IMR-90 (cell line): ENCODE data around the gene SURF4. TPM values are rescaled to one million over a fixed set of nuclear protein-coding genes. Genes with fewer than 3 reads are reported as not detected.

ENCODE experiments used
- ATAC-seq: fragments of 200-7000 bp; cut with Tn5 transposase; 2 replicates; pipeline ENCODE4 v1.9.1; 2020; ENCODE audit warnings: low read depth, mild to moderate bottlenecking, moderate library complexity
- BruUV-seq: library from RNA; stranded (reverse); fragments of 400-500 nt; replicated peaks from 2 replicates; lab custom pipeline; 2021; lab: Mats Ljungman, UMichigan
- CTCF ChIA-PET: fragments of 300-600 bp; formaldehyde crosslinking; extraction: SDS; loops from one replicate; lab custom pipeline; 2021; ENCODE audit warnings: antibody characterized with exemption; lab: Yijun Ruan, JAX
- POLR2A ChIA-PET: fragments of 300-600 bp; sonication (Branson Sonifier 250); formaldehyde crosslinking; loops from one replicate; lab custom pipeline; 2022; ENCODE audit warnings: antibody characterized with exemption; ENCODE audit not compliant: unreplicated experiment; lab: Charles Lee
- DNase-seq: peaks from one replicate; pipeline ENCODE4 v3.0.0; 2013
- H2AFZ ChIP-seq: replicated peaks from 2 replicates; pipeline ENCODE3; 2013; ENCODE audit warnings: low read length, mild to moderate bottlenecking; ENCODE audit not compliant: poor library complexity
- H2AK5ac ChIP-seq: 2 replicates; pipeline ENCODE4 v1.6.1; 2013; ENCODE audit warnings: low read depth, low read length, inconsistent platforms
- H2AK9ac ChIP-seq: replicated peaks from 2 replicates; pipeline ENCODE3; 2013; ENCODE audit warnings: mild to moderate bottlenecking, low read depth, low read length, moderate library complexity; ENCODE audit not compliant: poor library complexity
- H2BK120ac ChIP-seq: 2 replicates; pipeline ENCODE4 v1.6.1; 2013; ENCODE audit warnings: low read depth, low read length, inconsistent platforms
- H2BK15ac ChIP-seq: 3 replicates; pipeline ENCODE4 v1.6.1; 2013; ENCODE audit warnings: low read depth, low read length, inconsistent platforms
- H2BK20ac ChIP-seq: 2 replicates; pipeline ENCODE4 v1.6.1; 2013; ENCODE audit warnings: low read depth, mild to moderate bottlenecking, inconsistent platforms, low read length, moderate library complexity
- H2BK5ac ChIP-seq: 2 replicates; pipeline ENCODE4 v1.6.1; 2013; ENCODE audit warnings: mild to moderate bottlenecking, low read depth, low read length, inconsistent platforms; ENCODE audit not compliant: poor library complexity, severe bottlenecking
- H3K14ac ChIP-seq: replicated peaks from 2 replicates; pipeline ENCODE4 v1.6.1; 2013; ENCODE audit warnings: low read depth, low read length, inconsistent platforms
- H3K18ac ChIP-seq: 2 replicates; pipeline ENCODE4 v1.6.1; 2013; ENCODE audit warnings: low read depth, low read length, control low read depth
- H3K23ac ChIP-seq: 2 replicates; pipeline ENCODE4 v1.6.1; 2013; ENCODE audit warnings: low read depth, low read length, inconsistent platforms
- H3K27ac ChIP-seq: 2 replicates; pipeline ENCODE4 v1.5.1; 2013; ENCODE audit warnings: mild to moderate bottlenecking, control low read depth, low read length; ENCODE audit not compliant: insufficient read depth
- H3K27me3 ChIP-seq: 2 replicates; pipeline ENCODE4 v1.6.1; 2013; ENCODE audit warnings: low read length; ENCODE audit not compliant: control insufficient read depth, insufficient read depth
- H3K36me3 ChIP-seq: 2 replicates; pipeline ENCODE4 v1.6.1; 2013; ENCODE audit warnings: low read length, mixed read lengths; ENCODE audit not compliant: control insufficient read depth, insufficient read depth
- H3K4ac ChIP-seq: 2 replicates; pipeline ENCODE4 v1.6.1; 2013; ENCODE audit warnings: low read depth, low read length, inconsistent platforms
- H3K4me1 ChIP-seq: 2 replicates; pipeline ENCODE4 v1.6.1; 2013; ENCODE audit warnings: low read length, mixed read lengths; ENCODE audit not compliant: control insufficient read depth, insufficient read depth
- H3K4me2 ChIP-seq: 2 replicates; pipeline ENCODE4 v1.6.1; 2013; ENCODE audit warnings: low read depth, mild to moderate bottlenecking, control low read depth, low read length, moderate library complexity
- H3K4me3 ChIP-seq: 2 replicates; pipeline ENCODE4 v1.5.1; 2013; ENCODE audit warnings: low read depth, mild to moderate bottlenecking, control low read depth, low read length, moderate library complexity; ENCODE audit not compliant: insufficient read depth
- H3K56ac ChIP-seq: 2 replicates; pipeline ENCODE4 v1.6.1; 2013; ENCODE audit warnings: low read length, inconsistent platforms; ENCODE audit not compliant: insufficient read depth; ENCODE audit errors: extremely low read depth
- H3K79me1 ChIP-seq, 2 experiments: 2 replicates each; pipeline ENCODE4 v1.6.1; 2013; ENCODE audit warnings: low read length in 2 of 2, inconsistent platforms in 1 of 2, low read depth in 1 of 2
- H3K9ac ChIP-seq: 2 replicates; pipeline ENCODE4 v1.6.1; 2013; ENCODE audit warnings: low read depth, low read length, control low read depth
- H3K9me1 ChIP-seq: 2 replicates; pipeline ENCODE4 v1.6.1; 2013; ENCODE audit warnings: low read length, inconsistent platforms; ENCODE audit not compliant: insufficient read depth
- H3K9me3 ChIP-seq: 2 replicates; pipeline ENCODE4 v1.6.1; 2013; ENCODE audit warnings: low read length; ENCODE audit not compliant: control insufficient read depth, insufficient read depth
- H4K20me1 ChIP-seq: 2 replicates; pipeline ENCODE4 v1.6.1; 2013; ENCODE audit warnings: low read length, inconsistent platforms; ENCODE audit not compliant: insufficient read depth
- H4K5ac ChIP-seq: 2 replicates; pipeline ENCODE4 v1.6.1; 2013; ENCODE audit warnings: mild to moderate bottlenecking, low read depth, low read length, control low read depth
- H4K8ac ChIP-seq, 2 experiments: 2 replicates each; pipeline ENCODE4 v1.6.1; 2013; ENCODE audit warnings: low read depth in 2 of 2, low read length in 2 of 2, control low read depth in 1 of 2, inconsistent platforms in 1 of 2
- H4K91ac ChIP-seq: 2 replicates; pipeline ENCODE4 v1.6.1; 2013; ENCODE audit warnings: low read depth, low read length, inconsistent platforms; ENCODE audit not compliant: insufficient read depth
- BHLHE40 ChIP-seq: fragments of 150-350 bp; IDR thresholded peaks from 2 replicates; pipeline ENCODE4 v1.6.1; 2016; ENCODE audit warnings: mild to moderate bottlenecking, low read depth, low read length
- CTCF ChIP-seq: conservative IDR thresholded peaks from 2 replicates; pipeline ENCODE4 v1.5.1; 2012; ENCODE audit warnings: mild to moderate bottlenecking, low read depth, low read length, improper control_type of control experiment
- MXI1 ChIP-seq: IDR thresholded peaks from 2 replicates; pipeline ENCODE4 v1.6.1; 2012; ENCODE audit warnings: low read depth, mild to moderate bottlenecking, low read length, moderate library complexity, borderline replicate concordance
- NFE2L2 ChIP-seq: fragments of 150-350 bp; IDR thresholded peaks from 2 replicates; pipeline ENCODE4 v1.6.1; 2016; ENCODE audit warnings: low read depth, mild to moderate bottlenecking, low read length
- RCOR1 ChIP-seq: IDR thresholded peaks from 2 replicates; pipeline ENCODE4 v1.6.1; 2012; ENCODE audit warnings: mild to moderate bottlenecking, low read length, improper control_type of control experiment; ENCODE audit not compliant: insufficient replicate concordance
- RFX5 ChIP-seq: IDR thresholded peaks from 2 replicates; pipeline ENCODE4 v1.8.0; 2012; ENCODE audit warnings: low read depth, mild to moderate bottlenecking, low read length, moderate library complexity
- WGBS, 2 experiments: methylation state at CpG; one replicate each; pipeline versions ENCODE4 v1.1.5 to v1.1.7; 2013; ENCODE audit warnings: missing lambda C conversion rate in 2 of 2; ENCODE audit not compliant: insufficient read length in 1 of 2; ENCODE audit errors: extremely low coverage in 2 of 2; 5-methylcytosine and 5-hydroxymethylcytosine counted together
- dilution Hi-C: fragments of 300-500 bp; cut with HindIII; formaldehyde crosslinking; loops from one replicate; pipeline ENCODE4 v1.14.3; 2018; ENCODE audit warnings: low sequenced_read_pairs; ENCODE audit not compliant: unreplicated experiment
- in situ Hi-C: fragments of 300-500 bp; cut with MboI; formaldehyde crosslinking; loops from 3 replicates; pipeline ENCODE4 v1.14.3; 2019; ENCODE audit warnings: low sequenced_read_pairs, inconsistent platforms, mixed read lengths
- intact Hi-C: fragments of 100-400 bp; cut with micrococcal nuclease; formaldehyde crosslinking; loops from 2 replicates; pipeline ENCODE4 v1.10.0; 2022
- polyA plus RNA-seq, 3 experiments: library from polyadenylated mRNA; depleted of rRNA; stranded (reverse); fragments of >200 nt; gene quantifications; 2 replicates each; pipeline ENCODE4 v1.2.3, GENCODE V29; 2012; ENCODE audit warnings: low replicate concordance in 1 of 3
- total RNA-seq: library from RNA; depleted of rRNA; stranded (reverse); fragments of >200 nt; gene quantifications from 2 replicates; pipeline ENCODE4 v1.2.3, GENCODE V29; 2012
- TF ChIP-seq, protein P1 (sequence below): fragments of 150-350 bp; IDR thresholded peaks from 2 replicates; pipeline ENCODE4 v1.6.1; 2016; ENCODE audit warnings: low read depth, mild to moderate bottlenecking, low read length, moderate library complexity, borderline replicate concordance

Gene SURF4
- total and polyA plus RNA-seq, 2 of the 4 experiments (the other 2 are of a cell fraction), result 307 to 532 TPM

GRCh38 chr9:133348718-133349573 lies 26.9 kb downstream of the SURF4 start:
- peaks cover 63% of the 10 kb centered on the region for H3K36me3 ChIP-seq
- dilution Hi-C loops, result no loop called here
- POLR2A ChIA-PET, result interaction anchor here (1.1 kb wide), 1 partner anchor 8 kb away, joined by 6 read pairs; no protein-coding TSS in a partner anchor

More at GRCh38 chr9:133348718-133349573, 26.9 kb downstream of the SURF4 start:
- H2BK20ac ChIP-seq, result no peak overlapping the region
- 1% methylated on average over 11 of the region's 25 CpGs; no CpG with 5 or more reads in 1 of the 2 experiments for WGBS, 2 experiments
- H2BK120ac ChIP-seq, result no peak overlapping the region
- H4K91ac ChIP-seq, result peak overlapping the region; percentile 81
- peaks cover 25 to 72% of the 10 kb centered on the region in 2 experiments for H3K79me1 ChIP-seq
- H4K5ac ChIP-seq, result peak overlapping the region; percentile 42; the same call in 1 of the 2 replicates
- peak overlapping the region; percentile 86 for H3K4ac ChIP-seq
- peak overlapping the region; percentile 99 for H2AK9ac ChIP-seq
- H3K14ac ChIP-seq, result peak overlapping the region; percentile 80
- H3K56ac ChIP-seq, result peak overlapping the region; percentile 68
- intact Hi-C loops, result no loop called here
- peak overlapping the region; percentile 100 for H3K4me2 ChIP-seq
- H2AFZ ChIP-seq, result no peak overlapping the region
- H2BK15ac ChIP-seq, result no peak overlapping the region
- H3K18ac ChIP-seq, result no peak overlapping the region
- no peak for DNase-seq
- in situ Hi-C loops, result no loop called here
- TF ChIP-seq MXI1, result no peak
- no peak for TF ChIP-seq RCOR1
- no peak for TF ChIP-seq NFE2L2
- TF ChIP-seq BHLHE40, result no peak
- no peak for TF ChIP-seq RFX5
- TF ChIP-seq CTCF, result no peak
- TF ChIP-seq, protein P1, sequence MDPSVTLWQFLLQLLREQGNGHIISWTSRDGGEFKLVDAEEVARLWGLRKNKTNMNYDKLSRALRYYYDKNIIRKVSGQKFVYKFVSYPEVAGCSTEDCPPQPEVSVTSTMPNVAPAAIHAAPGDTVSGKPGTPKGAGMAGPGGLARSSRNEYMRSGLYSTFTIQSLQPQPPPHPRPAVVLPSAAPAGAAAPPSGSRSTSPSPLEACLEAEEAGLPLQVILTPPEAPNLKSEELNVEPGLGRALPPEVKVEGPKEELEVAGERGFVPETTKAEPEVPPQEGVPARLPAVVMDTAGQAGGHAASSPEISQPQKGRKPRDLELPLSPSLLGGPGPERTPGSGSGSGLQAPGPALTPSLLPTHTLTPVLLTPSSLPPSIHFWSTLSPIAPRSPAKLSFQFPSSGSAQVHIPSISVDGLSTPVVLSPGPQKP, result no peak
- TSS peak; percentile 78 for BruUV-seq
- peak overlapping the region; percentile 6 to 85; a peak in 3 of 4 replicates for H4K8ac ChIP-seq
- peaks cover 63% of the 10 kb centered on the region for H4K20me1 ChIP-seq
- H3K4me3 ChIP-seq, result peak overlapping the region; percentile 74
- H3K9me3 ChIP-seq, result no peaks in the 10 kb centered on the region
- H3K23ac ChIP-seq, result peak overlapping the region; percentile 91
- peak overlapping the region; percentile 97 for H2BK5ac ChIP-seq
- H3K27me3 ChIP-seq, result no peaks in the 10 kb centered on the region
- peak overlapping the region; percentile 96 for H3K9ac ChIP-seq
- H3K27ac ChIP-seq, result peak overlapping the region; percentile 94
- peaks cover 6% of the 10 kb centered on the region; the same call in 1 of the 2 replicates for H3K9me1 ChIP-seq
- peak overlapping the region; percentile 93 for H2AK5ac ChIP-seq
- peaks cover 16% of the 10 kb centered on the region for H3K4me1 ChIP-seq
- CTCF ChIA-PET, result interaction anchor here (0.6 kb wide), 1 partner anchor 996 kb away, joined by 5 read pairs; no protein-coding TSS in a partner anchor
- ATAC-seq, result no peak
